GM10266 (cell line): Measurements from ENCODE around the gene CHIC2.
"Not testable (repeated sequence)": the region's sequence is repeated elsewhere in the genome, so short reads cannot be mapped to it uniquely, and the experiment has no call there.

ENCODE experiments used
- DNase-seq: peaks from one replicate; pipeline ENCODE4 v3.0.0; 2012; ENCODE audit errors: extremely low spot score
- CTCF ChIP-seq: IDR thresholded peaks from 2 replicates; pipeline ENCODE4 v1.5.1; 2012; ENCODE audit warnings: mild to moderate bottlenecking, low read depth; ENCODE audit not compliant: control insufficient read depth, insufficient read depth; ENCODE audit errors: missing control alignments

CHIC2 gene

GRCh38 chr4:54056360-54056759 lies 8.0 kb downstream of the CHIC2 start:
- TF ChIP-seq CTCF: no peak
- DNase-seq: no peak

GRCh38 chr4:54055494-54055893 lies 8.9 kb downstream of the CHIC2 start:
- TF ChIP-seq CTCF: no peak
- DNase-seq: no peak

GRCh38 chr4:54054501-54054900 lies 9.9 kb downstream of the CHIC2 start:
- TF ChIP-seq CTCF: no peak
- no peak for DNase-seq

- not testable (repeated sequence) for DNase-seq
Observed at GRCh38 chr4:54053322-54053721, 11.1 kb downstream of the CHIC2 start.

GRCh38 chr4:54050214-54050904 lies 14.0 kb downstream of the CHIC2 start:
- no peak for TF ChIP-seq CTCF
- no peak for DNase-seq

GRCh38 chr4:54043630-54044029 lies 20.8 kb downstream of the CHIC2 start:
- not testable (repeated sequence) for DNase-seq

GRCh38 chr4:54041933-54042332 lies 22.5 kb downstream of the CHIC2 start:
- no peak for TF ChIP-seq CTCF
- no peak for DNase-seq

GRCh38 chr4:54041100-54041499 lies 23.3 kb downstream of the CHIC2 start:
- DNase-seq: no peak
- no peak for TF ChIP-seq CTCF
